IPS-18a (cell line): ENCODE results near the gene MARS2.
"Not testable (repeated sequence)": the region's sequence is repeated elsewhere in the genome, so short reads cannot be mapped to it uniquely, and the experiment has no call there.

Experiments used
- H3K27ac ChIP-seq: one replicate; pipeline ENCODE4 v1.5.1; 2013; ENCODE audit warnings: low read length
- H3K27me3 ChIP-seq: one replicate; pipeline ENCODE4 v1.6.1; 2013; ENCODE audit warnings: mild to moderate bottlenecking, low read length; ENCODE audit not compliant: control insufficient read depth, insufficient read depth
- H3K36me3 ChIP-seq: one replicate; pipeline ENCODE4 v1.6.1; 2013; ENCODE audit warnings: low read depth, low read length; ENCODE audit not compliant: control insufficient read depth
- H3K4me1 ChIP-seq: one replicate; pipeline ENCODE4 v1.6.1; 2013; ENCODE audit warnings: low read depth, low read length; ENCODE audit not compliant: control insufficient read depth
- H3K4me3 ChIP-seq: one replicate; pipeline ENCODE4 v1.5.1; 2013; ENCODE audit warnings: low read length
- H3K9ac ChIP-seq: one replicate; pipeline ENCODE4 v1.6.1; 2013; ENCODE audit warnings: mild to moderate bottlenecking, low read length, moderate library complexity
- H3K9me3 ChIP-seq: one replicate; pipeline ENCODE4 v1.6.1; 2013; ENCODE audit warnings: low read depth, low read length; ENCODE audit not compliant: control insufficient read depth

MARS2 gene

GRCh38 chr2:197675711-197676188, 29.4 kb upstream of the MARS2 start:
- no peaks in the 10 kb centered on the region for H3K9me3 ChIP-seq
- peaks cover 29% of the 10 kb centered on the region for H3K4me1 ChIP-seq
- no peaks in the 10 kb centered on the region for H3K36me3 ChIP-seq
- H3K27me3 ChIP-seq: no peaks in the 10 kb centered on the region
- H3K9ac ChIP-seq: peak overlapping the region; percentile 8
- H3K27ac ChIP-seq: no peak overlapping the region
- H3K4me3 ChIP-seq: peak overlapping the region; percentile 48

DNA sequence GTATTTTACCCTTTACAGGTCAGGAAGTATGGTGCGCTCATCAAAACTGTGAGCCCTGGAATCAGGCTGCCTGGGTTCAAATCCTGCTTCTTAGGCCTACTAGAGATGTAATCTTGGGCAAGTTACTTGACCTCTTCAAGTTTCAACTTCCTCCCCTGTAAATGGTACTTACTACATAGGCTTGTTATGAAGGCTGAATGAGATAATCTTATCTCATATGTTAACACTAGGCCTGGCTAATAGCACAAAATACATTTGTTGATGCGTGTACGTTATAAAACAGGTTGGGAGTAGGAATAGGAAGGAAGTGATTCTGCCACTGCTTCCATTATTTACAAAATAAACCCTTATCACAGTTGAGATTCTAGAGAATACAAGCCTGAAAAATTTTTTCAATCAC, 28.1 kb upstream of the MARS2 start:
- peaks cover 29% of the 10 kb centered on the region for H3K4me1 ChIP-seq
- no peak overlapping the region for H3K27ac ChIP-seq
- no peaks in the 10 kb centered on the region for H3K9me3 ChIP-seq
- no peak overlapping the region for H3K4me3 ChIP-seq
- no peaks in the 10 kb centered on the region for H3K27me3 ChIP-seq
- no peak overlapping the region for H3K9ac ChIP-seq
- no peaks in the 10 kb centered on the region for H3K36me3 ChIP-seq

DNA sequence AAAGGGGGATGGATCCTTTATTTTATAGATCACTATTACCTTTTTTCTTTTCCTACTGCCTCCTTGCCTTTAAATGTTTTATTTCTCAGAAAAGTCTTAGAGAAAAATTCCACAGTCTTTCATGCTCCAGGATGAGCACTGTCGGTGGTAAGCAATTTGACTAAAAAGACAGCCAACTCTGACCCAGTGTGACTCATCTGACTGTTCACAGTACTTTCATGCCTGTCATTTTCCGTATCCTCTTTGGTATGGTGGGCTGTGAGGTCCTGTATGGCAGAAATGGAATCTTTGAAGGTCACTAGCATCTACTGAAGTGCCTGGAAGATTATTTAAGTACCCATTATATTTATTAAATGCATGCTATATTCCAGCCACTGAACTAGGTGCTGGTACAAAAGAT, 27.7 kb upstream of the MARS2 start:
- no peaks in the 10 kb centered on the region for H3K27me3 ChIP-seq
- H3K36me3 ChIP-seq: no peaks in the 10 kb centered on the region
- H3K9ac ChIP-seq: no peak overlapping the region
- peaks cover 29% of the 10 kb centered on the region for H3K4me1 ChIP-seq
- H3K27ac ChIP-seq: no peak overlapping the region
- H3K9me3 ChIP-seq: no peaks in the 10 kb centered on the region
- H3K4me3 ChIP-seq: no peak overlapping the region

DNA sequence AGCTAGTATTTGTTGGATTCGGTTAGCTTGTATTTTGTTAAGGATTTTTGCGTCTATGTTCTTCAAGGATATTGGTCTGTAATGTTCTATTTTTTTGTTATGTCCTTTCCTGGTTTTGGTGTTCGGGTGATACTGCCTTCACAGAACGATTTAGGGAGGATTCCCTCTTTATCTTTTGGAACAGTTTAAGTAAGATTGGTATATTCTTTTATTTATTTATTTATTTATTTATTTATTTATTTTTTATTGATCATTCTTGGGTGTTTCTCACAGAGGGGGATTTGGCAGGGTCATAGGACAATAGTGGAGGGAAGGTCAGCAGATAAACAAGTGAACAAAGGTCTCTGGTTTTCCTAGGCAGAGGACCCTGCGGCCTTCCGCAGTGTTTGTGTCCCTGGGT, 10.0 kb upstream of the MARS2 start:
- H3K27ac ChIP-seq, H3K9ac ChIP-seq, H3K27me3 ChIP-seq, H3K4me1 ChIP-seq, H3K36me3 ChIP-seq, H3K4me3 ChIP-seq, H3K9me3 ChIP-seq: not testable (repeated sequence)

GRCh38 chr2:197695971-197696370, 9.2 kb upstream of the MARS2 start:
- not testable (repeated sequence) for H3K36me3 ChIP-seq, H3K4me3 ChIP-seq, H3K27ac ChIP-seq, H3K9ac ChIP-seq, H3K27me3 ChIP-seq, H3K4me1 ChIP-seq, H3K9me3 ChIP-seq

DNA sequence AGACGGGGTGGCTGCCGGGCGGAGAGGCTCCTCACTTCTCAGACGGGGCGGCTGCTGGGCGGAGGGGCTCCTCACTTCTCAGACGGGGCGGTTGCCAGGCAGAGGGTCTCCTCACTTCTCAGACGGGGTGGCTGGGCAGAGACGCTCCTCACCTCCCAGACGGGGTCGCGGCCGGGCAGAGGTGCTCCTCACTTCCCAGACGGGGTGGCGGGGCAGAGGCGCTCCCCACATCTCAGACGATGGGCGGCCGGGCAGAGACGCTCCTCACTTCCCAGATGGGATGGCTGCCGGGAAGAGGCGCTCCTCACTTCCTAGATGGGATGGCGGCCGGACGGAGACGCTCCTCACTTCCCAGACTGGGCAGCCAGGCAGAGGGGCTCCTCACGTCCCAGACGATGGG, 8.6 kb upstream of the MARS2 start:
- not testable (repeated sequence) for H3K9me3 ChIP-seq, H3K4me3 ChIP-seq, H3K27me3 ChIP-seq, H3K9ac ChIP-seq, H3K36me3 ChIP-seq, H3K4me1 ChIP-seq, H3K27ac ChIP-seq

DNA sequence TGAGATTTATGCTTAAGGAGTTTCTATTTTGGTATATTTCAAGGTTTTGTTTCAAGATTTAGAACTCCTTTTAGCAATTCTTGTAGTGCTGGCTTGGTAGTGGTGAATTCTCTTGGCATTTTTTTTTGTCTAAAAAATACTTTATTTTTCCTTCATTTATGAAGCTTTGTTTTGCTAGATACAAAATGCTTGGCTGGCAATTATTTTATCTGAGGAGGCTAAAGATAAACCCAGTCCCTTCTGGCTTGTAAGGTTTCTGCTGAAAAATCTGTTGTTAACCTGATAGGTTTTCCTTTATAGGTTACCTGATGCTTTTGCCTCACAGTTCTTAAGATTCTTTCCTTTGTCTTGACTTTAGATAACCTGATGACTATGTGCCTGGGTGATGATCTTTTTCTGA, 5.4 kb upstream of the MARS2 start:
- not testable (repeated sequence) for H3K4me1 ChIP-seq, H3K36me3 ChIP-seq, H3K27ac ChIP-seq, H3K4me3 ChIP-seq, H3K9me3 ChIP-seq, H3K9ac ChIP-seq, H3K27me3 ChIP-seq

- H3K27ac ChIP-seq: no peak overlapping the region
- H3K9me3 ChIP-seq: no peaks in the 10 kb centered on the region
- no peak overlapping the region for H3K4me3 ChIP-seq
- H3K36me3 ChIP-seq: no peaks in the 10 kb centered on the region
- peaks cover 10% of the 10 kb centered on the region for H3K4me1 ChIP-seq
- no peak overlapping the region for H3K9ac ChIP-seq
- no peaks in the 10 kb centered on the region for H3K27me3 ChIP-seq
Measured at GRCh38 chr2:197700960-197701359, 4.2 kb upstream of the MARS2 start.

- Histone ChIP-seq H3K27ac (peak overlapping the region; percentile 80), H3K27me3 (no peaks in the 10 kb centered on the region), H3K9me3 (no peaks in the 10 kb centered on the region), H3K4me1 (peaks cover 15% of the 10 kb centered on the region), H3K9ac (peak overlapping the region; percentile 91), H3K4me3 (peak overlapping the region; percentile 86), H3K36me3 (peaks cover 4% of the 10 kb centered on the region)
Measured at GRCh38 chr2:197704434-197705120, 592 bp upstream of the MARS2 start.

GRCh38 chr2:197705912-197706838, 1.0 kb downstream of the MARS2 start:
- H3K9ac ChIP-seq: peak overlapping the region; percentile 64
- peaks cover 10% of the 10 kb centered on the region for H3K36me3 ChIP-seq
- H3K4me1 ChIP-seq: peaks cover 15% of the 10 kb centered on the region
- no peaks in the 10 kb centered on the region for H3K9me3 ChIP-seq
- peak overlapping the region; percentile 89 for H3K4me3 ChIP-seq
- no peaks in the 10 kb centered on the region for H3K27me3 ChIP-seq
- no peak overlapping the region for H3K27ac ChIP-seq

- H3K27ac ChIP-seq: no peak overlapping the region
Measured at GRCh38 chr2:197706839-197707207, 1.7 kb downstream of the MARS2 start.

More at GRCh38 chr2:197706839-197707207, 1.7 kb downstream of the MARS2 start:
- Histone ChIP-seq H3K9me3 (no peaks in the 10 kb centered on the region), H3K9ac (peak overlapping the region; percentile 24), H3K36me3 (peaks cover 17% of the 10 kb centered on the region), H3K27me3 (no peaks in the 10 kb centered on the region), H3K4me1 (peaks cover 15% of the 10 kb centered on the region), H3K4me3 (peak overlapping the region; percentile 89)
